K562 (cell line): ENCODE results near the gene SCAMP3. TPM values are rescaled to one million over a fixed set of nuclear protein-coding genes. Genes with fewer than 3 reads are reported as not detected.

Experiments used
- ESRRA ChIP-seq: fragments of 450-650 bp; IDR thresholded peaks from 2 replicates; pipeline ENCODE4 v1.6.1; 2014; ENCODE audit warnings: low read depth, mild to moderate bottlenecking, moderate library complexity, borderline replicate concordance
- GATA2 ChIP-seq: sonication (generic); formaldehyde crosslinking; IDR thresholded peaks from 2 replicates; pipeline ENCODE4 v1.4.0; 2020; ENCODE audit warnings: mild to moderate bottlenecking, missing genetic modification reagents
- HDAC1 ChIP-seq, 2 experiments: fragments of 450-650 bp; IDR thresholded peaks; 2 replicates each; pipeline ENCODE4 v1.6.1; 2016 to 2017; ENCODE audit warnings: inconsistent platforms in 1 of 2, mild to moderate bottlenecking in 1 of 2, moderate library complexity in 1 of 2
- KAT8 ChIP-seq: fragments of 450-650 bp; IDR thresholded peaks from 2 replicates; pipeline ENCODE4 v1.6.1; 2016; ENCODE audit warnings: low read depth, mild to moderate bottlenecking
- KDM2B ChIP-seq: fragments of 250-450 bp; sonication (Bioruptor Pico); IDR thresholded peaks from 2 replicates; pipeline ENCODE4 v1.8.0; 2021; ENCODE audit warnings: mild to moderate bottlenecking, moderate library complexity
- KDM4B ChIP-seq, 2 experiments: fragments of 450-650 bp in 1 of 2; sonication (generic) in 1 of 2; IDR thresholded peaks; 2 replicates each; pipeline ENCODE4 v1.6.1; 2016 to 2017; ENCODE audit warnings: borderline replicate concordance in 2 of 2, antibody characterized with exemption in 1 of 2, low read depth in 1 of 2, mild to moderate bottlenecking in 1 of 2
- LEF1 ChIP-seq: fragments of 450-650 bp; IDR thresholded peaks from 2 replicates; pipeline ENCODE4 v1.6.1; 2016; ENCODE audit warnings: mild to moderate bottlenecking
- MCM2 ChIP-seq: fragments of 450-650 bp; IDR thresholded peaks from 2 replicates; pipeline ENCODE4 v1.6.1; 2017; ENCODE audit warnings: low read depth, mild to moderate bottlenecking
- MGA ChIP-seq: fragments of 450-650 bp; IDR thresholded peaks from 2 replicates; pipeline ENCODE4 v1.6.1; 2016; ENCODE audit warnings: mild to moderate bottlenecking, moderate library complexity
- NKRF ChIP-seq: fragments of 450-650 bp; IDR thresholded peaks from 2 replicates; pipeline ENCODE4 v1.6.1; 2016; ENCODE audit warnings: borderline replicate concordance
- PHF20 ChIP-seq: fragments of 450-650 bp; IDR thresholded peaks from 2 replicates; pipeline ENCODE4 v1.6.1; 2018; ENCODE audit not compliant: partially characterized antibody
- SIRT6 ChIP-seq: IDR thresholded peaks from one replicate; pipeline ENCODE4 v1.6.1; 2012; ENCODE audit warnings: low read depth, mild to moderate bottlenecking, control low read depth, inconsistent platforms, low read length, moderate library complexity
- ZBTB33 ChIP-seq: sonication (generic); formaldehyde crosslinking; IDR thresholded peaks from 2 replicates; pipeline ENCODE4 v1.8.1; 2023; ENCODE audit warnings: mild to moderate bottlenecking, missing genetic modification reagents
- ZNF408 ChIP-seq: fragments of 250-450 bp; sonication (Bioruptor Pico); IDR thresholded peaks from 2 replicates; pipeline ENCODE4 v1.4.0; 2020; ENCODE audit warnings: low read depth, mild to moderate bottlenecking, moderate library complexity
- polyA plus RNA-seq, 8 experiments: library from polyadenylated mRNA; depleted of rRNA in 4 of 8; stranded (reverse) in 5 of 8; unstranded in 3 of 8; fragments of >200 nt; fragmentation: Nextera tagmentation in 2 of 8; fragmentation: Illumina TruSeq in 1 of 8; extraction: Ambion mirVana in 2 of 8; extraction: Trizol in 1 of 8; gene quantifications; 2 replicates each; pipeline versions ENCODE4 v1.2.1 to v1.2.3, GENCODE V29; 2011 to 2014; ENCODE audit warnings: inconsistent platforms in 1 of 8, missing spikeins in 1 of 8
- total RNA-seq, 7 experiments: library from RNA; depleted of rRNA in 6 of 7; stranded (reverse); fragments of >200 nt in 6 of 7; fragmentation: Illumina TruSeq in 2 of 7; extraction: Trizol in 2 of 7; gene quantifications; 2 replicates each; pipeline versions ENCODE4 v1.2.1 to v1.2.3, GENCODE V29; 2011 to 2021; ENCODE audit warnings: low replicate concordance in 1 of 7

Gene SCAMP3
- total and polyA plus RNA-seq, 9 of the 15 experiments (the other 6 are each of a cell fraction or from before 2014, with no cell fraction given) = 14.2 to 131 (median 86.1) TPM

- no peak for TF ChIP-seq MGA
- TF ChIP-seq PHF20 = peak; percentile 100
- no peak for TF ChIP-seq LEF1
- TF ChIP-seq HDAC1 (IDR thresholded peaks at IDR 0.05) = no peak; a peak in 1 of 4 replicates
- no peak for TF ChIP-seq KDM2B (CRISPR knock-in tag)
- no peak for TF ChIP-seq NKRF
- TF ChIP-seq SIRT6 = no peak
- TF ChIP-seq KDM4B (IDR thresholded peaks at IDR 0.05; ENCODE audit: borderline replicate concordance in 2 of 2, low read depth in 1 of 2) = no peak
- TF ChIP-seq GATA2 (CRISPR knock-in tag) = no peak
- TF ChIP-seq KAT8 = 0 out of 2 replicates have a peak, but pooled peaks have one; percentile 57
- no peak for TF ChIP-seq ZBTB33 (CRISPR knock-in tag)
- TF ChIP-seq ZNF408 (CRISPR knock-in tag) = no peak
- TF ChIP-seq ESRRA = no peak; the same call in 1 of the 2 replicates
- TF ChIP-seq MCM2 = no peak
Measured at GRCh38 chr1:155209312-155209721, 52.8 kb downstream of the SCAMP3 start (continued).
